Stimulated activated CD8-positive, alpha-beta memory T cell treated with anti-CD3 and anti-CD28 coated beads, Interleukin-15, amount 100 ng/mL, for 1 hour (primary cell): ENCODE data around the gene ALKBH3.

Experiments
- DNase-seq: peaks from one replicate; pipeline ENCODE4 v3.0.0-alpha.2; 2020; ENCODE audit warnings: low read depth

ALKBH3 gene

GRCh38 chr11:43922744-43923405, 42.2 kb downstream of the ALKBH3 start:
- DNase-seq: no peak

- DNase-seq: no peak
Measured at GRCh38 chr11:43923406-43924111, 42.9 kb downstream of the ALKBH3 start.

- no peak for DNase-seq
Measured at GRCh38 chr11:43924112-43924855, 43.7 kb downstream of the ALKBH3 start.

- DNase-seq: no peak
Measured at GRCh38 chr11:43925063-43925931, 44.7 kb downstream of the ALKBH3 start.

GRCh38 chr11:43925932-43926505, 45.4 kb downstream of the ALKBH3 start:
- no peak for DNase-seq

- no peak for DNase-seq
Measured at GRCh38 chr11:43927070-43927469, 46.4 kb downstream of the ALKBH3 start.

GRCh38 chr11:43927925-43928707, 47.5 kb downstream of the ALKBH3 start:
- no peak for DNase-seq

GRCh38 chr11:43928721-43929120, 48.1 kb downstream of the ALKBH3 start:
- no peak for DNase-seq

GRCh38 chr11:43930868-43931716, 50.5 kb downstream of the ALKBH3 start:
- DNase-seq: no peak

GRCh38 chr11:43931717-43932039, 51.0 kb downstream of the ALKBH3 start:
- no peak for DNase-seq

- no peak for DNase-seq
Measured at GRCh38 chr11:43933226-43933607, 52.6 kb downstream of the ALKBH3 start.

- no peak for DNase-seq
Measured at GRCh38 chr11:43933608-43934551, 53.2 kb downstream of the ALKBH3 start.

- no peak for DNase-seq
Measured at GRCh38 chr11:43934601-43935423, 54.2 kb downstream of the ALKBH3 start.

- DNase-seq: no peak
Measured at GRCh38 chr11:43935424-43935979, 54.9 kb downstream of the ALKBH3 start.

- DNase-seq: no peak
Measured at GRCh38 chr11:43936076-43936475, 55.4 kb downstream of the ALKBH3 start.

- no peak for DNase-seq
Measured at GRCh38 chr11:43937434-43938411, 57.1 kb downstream of the ALKBH3 start.
